ENCODE measurements around the gene TEKT4.
"Not testable (repeated sequence)": the region's sequence is repeated elsewhere in the genome, so short reads cannot be mapped to it uniquely, and the experiment has no call there.

The TEKT4 gene

GRCh38 chr2:94895273-94895672 is 24.0 kb downstream of the TEKT4 start:
- H3K9me3 Mint-ChIP-seq; DNase-seq; H3K4me1 Mint-ChIP-seq; H3K36me3 Mint-ChIP-seq (ENCODE audit: low read depth); H3K4me3 Mint-ChIP-seq; H3K27ac Mint-ChIP-seq; H3K27me3 Mint-ChIP-seq; ATAC-seq: not testable (repeated sequence)

DNA sequence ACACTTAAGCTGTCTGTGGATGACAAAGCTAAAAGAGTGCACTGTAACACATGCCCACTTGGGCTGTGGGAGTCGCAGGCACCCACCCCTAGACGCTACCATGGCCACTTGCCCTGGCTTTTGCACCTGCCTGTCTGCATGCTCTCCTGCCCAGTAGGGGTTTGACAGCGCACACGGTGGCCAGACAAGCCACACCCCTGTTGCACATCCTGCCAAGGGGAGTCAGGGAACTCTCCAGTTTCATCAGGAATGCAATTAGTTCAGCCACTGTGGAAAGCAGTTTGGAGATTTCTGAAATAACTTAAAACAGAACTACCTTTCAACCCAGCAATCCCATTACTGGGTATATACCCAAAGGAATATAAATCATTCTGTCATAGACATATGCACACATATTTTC is 35.7 kb downstream of the TEKT4 start:
- H3K27me3 Mint-ChIP-seq; DNase-seq; H3K27ac Mint-ChIP-seq; H3K4me1 Mint-ChIP-seq; H3K9me3 Mint-ChIP-seq; H3K36me3 Mint-ChIP-seq (ENCODE audit: low read depth); ATAC-seq; H3K4me3 Mint-ChIP-seq: not testable (repeated sequence)

GRCh38 chr2:94923196-94923595 is 52.0 kb downstream of the TEKT4 start:
- Mint-ChIP-seq H3K4me1 (no peaks in the 10 kb centered on the region), H3K27me3 (peaks cover 5% of the 10 kb centered on the region), H3K36me3 (ENCODE audit: low read depth) (no peaks in the 10 kb centered on the region), H3K9me3 (peaks cover 7% of the 10 kb centered on the region), H3K27ac (no peak overlapping the region), H3K4me3 (no peak overlapping the region)
- no peak for ATAC-seq
- DNase-seq: no peak

GRCh38 chr2:94924999-94925398 is 53.8 kb downstream of the TEKT4 start:
- not testable (repeated sequence) for H3K9me3 Mint-ChIP-seq; H3K27ac Mint-ChIP-seq; DNase-seq; H3K4me1 Mint-ChIP-seq; H3K27me3 Mint-ChIP-seq; ATAC-seq; H3K4me3 Mint-ChIP-seq; H3K36me3 Mint-ChIP-seq (ENCODE audit: low read depth)

Measured in activated naive CD8-positive, alpha-beta T cell treated with anti-CD3 and anti-CD28 coated beads, Interleukin-2, amount 50 U/mL, for 24 hours (primary cell).